GM12864 (cell line): ENCODE measurements around the gene RNF126.

Experiments
- DNase-seq: peaks from one replicate; pipeline ENCODE4 v3.0.0-alpha.2; 2011; ENCODE audit warnings: low read depth
- H3K4me3 ChIP-seq: 2 replicates; pipeline ENCODE4 v1.5.1; 2011; ENCODE audit warnings: mild to moderate bottlenecking, low read depth, low read length, control low read depth
- TF ChIP-seq, protein P1 (sequence below): IDR thresholded peaks from 2 replicates; pipeline ENCODE4 v1.5.1; 2011; ENCODE audit warnings: low read depth, mild to moderate bottlenecking, moderate library complexity, low read length, control low read depth, inconsistent platforms; ENCODE audit errors: missing control alignments

Gene RNF126

DNA sequence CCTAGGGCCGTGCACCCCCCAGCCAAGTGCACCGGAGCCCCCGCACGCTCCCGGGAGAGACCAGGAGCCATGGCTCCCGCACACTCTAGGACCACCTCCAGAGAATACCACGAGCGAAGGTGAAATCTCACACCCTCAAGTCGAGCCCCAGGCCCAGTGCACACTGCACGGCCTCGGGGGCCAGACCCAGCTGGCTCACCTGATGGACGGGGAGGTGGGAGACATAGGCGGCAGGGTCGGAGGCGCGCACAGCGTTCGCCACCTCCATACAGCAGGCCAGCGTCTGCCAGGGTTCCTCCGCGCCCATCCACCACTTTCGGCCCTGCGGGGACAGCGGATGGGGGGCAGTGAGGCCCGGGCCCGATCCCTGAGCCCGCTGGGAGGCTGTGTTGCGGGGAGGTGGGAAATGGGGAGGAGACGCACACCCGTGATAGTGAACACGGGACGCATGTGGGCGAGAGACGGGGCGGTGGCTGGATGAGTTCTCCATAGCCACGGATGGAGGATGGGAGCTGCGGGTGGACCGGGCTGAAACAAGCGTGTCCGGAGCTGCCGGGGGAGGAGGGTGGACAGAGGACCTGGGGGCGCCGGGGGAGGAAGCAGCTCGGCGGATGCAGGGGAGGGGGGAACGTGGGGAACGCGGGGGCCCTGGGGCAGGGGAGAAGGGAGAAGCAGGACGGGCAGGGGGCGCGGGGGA is 42.7 kb downstream of the RNF126 start:
- H3K4me3 ChIP-seq, result no peak overlapping the region
- no peak for DNase-seq
- TF ChIP-seq, protein P1, sequence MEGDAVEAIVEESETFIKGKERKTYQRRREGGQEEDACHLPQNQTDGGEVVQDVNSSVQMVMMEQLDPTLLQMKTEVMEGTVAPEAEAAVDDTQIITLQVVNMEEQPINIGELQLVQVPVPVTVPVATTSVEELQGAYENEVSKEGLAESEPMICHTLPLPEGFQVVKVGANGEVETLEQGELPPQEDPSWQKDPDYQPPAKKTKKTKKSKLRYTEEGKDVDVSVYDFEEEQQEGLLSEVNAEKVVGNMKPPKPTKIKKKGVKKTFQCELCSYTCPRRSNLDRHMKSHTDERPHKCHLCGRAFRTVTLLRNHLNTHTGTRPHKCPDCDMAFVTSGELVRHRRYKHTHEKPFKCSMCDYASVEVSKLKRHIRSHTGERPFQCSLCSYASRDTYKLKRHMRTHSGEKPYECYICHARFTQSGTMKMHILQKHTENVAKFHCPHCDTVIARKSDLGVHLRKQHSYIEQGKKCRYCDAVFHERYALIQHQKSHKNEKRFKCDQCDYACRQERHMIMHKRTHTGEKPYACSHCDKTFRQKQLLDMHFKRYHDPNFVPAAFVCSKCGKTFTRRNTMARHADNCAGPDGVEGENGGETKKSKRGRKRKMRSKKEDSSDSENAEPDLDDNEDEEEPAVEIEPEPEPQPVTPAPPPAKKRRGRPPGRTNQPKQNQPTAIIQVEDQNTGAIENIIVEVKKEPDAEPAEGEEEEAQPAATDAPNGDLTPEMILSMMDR, result no peak

DNA sequence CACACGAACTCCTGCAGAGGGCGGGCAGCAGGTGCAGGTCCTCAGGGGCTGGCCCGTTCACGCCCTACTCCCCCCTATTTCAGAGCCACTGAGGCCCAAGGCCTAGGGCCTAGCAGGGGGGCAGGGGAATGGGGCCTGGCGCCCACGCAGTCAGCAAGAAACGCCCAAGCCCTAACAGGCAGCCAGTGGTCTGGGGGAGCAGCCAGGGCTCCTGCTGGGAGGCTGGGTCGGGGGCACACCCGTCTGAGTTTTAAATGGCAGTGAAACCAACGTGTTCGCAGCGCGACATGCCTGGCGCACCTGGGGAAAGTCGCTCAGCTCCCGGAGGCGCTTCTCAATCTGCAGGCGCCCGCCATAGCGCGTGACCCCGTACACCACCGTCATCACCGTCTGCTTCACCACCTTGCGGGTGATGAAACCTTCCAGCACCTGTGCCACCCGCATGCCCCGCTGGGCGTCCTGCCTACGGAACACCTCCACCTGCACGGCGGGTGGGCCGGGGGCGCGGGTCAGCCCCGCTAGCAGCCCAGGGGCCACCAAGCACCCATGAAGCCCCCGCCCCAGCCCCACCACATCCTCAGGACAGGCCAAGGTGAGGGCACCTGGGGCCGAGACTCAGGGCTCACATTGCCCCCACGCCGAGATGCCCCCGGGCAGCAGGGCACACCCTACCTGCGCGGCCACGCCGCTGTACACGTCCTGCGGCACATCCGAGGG is 43.6 kb downstream of the RNF126 start:
- no peak for DNase-seq
- no peak overlapping the region for H3K4me3 ChIP-seq
- TF ChIP-seq, protein P1, result no peak

DNA sequence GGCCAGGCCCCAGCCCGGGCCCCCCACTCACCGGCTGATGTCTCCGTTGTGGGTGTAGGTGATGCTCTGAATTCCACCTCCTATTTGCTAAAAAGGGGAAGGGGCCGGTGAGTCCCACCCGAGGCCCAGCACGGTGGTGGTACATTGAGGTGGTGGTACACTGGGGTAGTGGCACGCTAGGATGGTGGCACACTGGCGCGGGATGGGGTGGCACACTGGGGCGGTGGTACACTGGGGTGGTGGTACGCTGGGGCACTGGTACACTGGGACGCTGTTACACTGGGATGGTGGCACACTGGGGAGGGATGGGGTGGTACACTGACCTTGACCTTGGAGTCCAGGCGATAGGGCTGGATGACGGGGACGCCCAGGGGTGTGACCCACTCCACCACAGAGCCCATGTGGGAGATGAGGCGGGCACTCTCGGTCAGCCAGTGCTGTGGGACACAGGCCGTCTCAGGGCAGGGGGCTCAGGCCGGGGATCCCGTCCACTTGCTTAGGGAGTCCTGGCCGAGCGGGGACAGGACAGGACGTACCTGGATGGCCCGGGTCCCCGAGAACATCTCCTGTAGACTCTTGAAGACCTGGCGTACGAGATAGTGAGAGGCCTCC is 44.2 kb downstream of the RNF126 start:
- TF ChIP-seq, protein P1, result no peak
- no peak overlapping the region for H3K4me3 ChIP-seq
- no peak for DNase-seq

DNA sequence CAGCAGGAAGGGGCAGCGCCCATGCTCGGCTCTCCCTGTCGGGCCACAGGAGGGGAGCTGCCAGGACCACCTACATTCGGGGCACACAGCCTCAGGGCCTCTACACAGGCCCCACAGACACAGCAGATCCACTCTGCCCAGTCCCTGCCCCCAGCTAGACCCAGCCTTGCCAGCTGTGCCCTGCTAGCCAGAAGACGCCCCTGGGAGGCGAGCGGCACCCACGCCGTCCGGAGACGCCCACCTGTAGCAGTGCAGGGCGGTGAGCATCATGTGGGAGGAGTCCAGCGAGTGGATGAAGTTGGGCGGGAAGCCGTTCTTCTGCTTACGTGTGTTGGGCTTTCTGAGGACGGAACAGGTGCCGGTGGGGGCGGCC is 44.8 kb downstream of the RNF126 start:
- TF ChIP-seq, protein P1, result no peak
- H3K4me3 ChIP-seq, result no peak overlapping the region
- DNase-seq, result no peak

DNA sequence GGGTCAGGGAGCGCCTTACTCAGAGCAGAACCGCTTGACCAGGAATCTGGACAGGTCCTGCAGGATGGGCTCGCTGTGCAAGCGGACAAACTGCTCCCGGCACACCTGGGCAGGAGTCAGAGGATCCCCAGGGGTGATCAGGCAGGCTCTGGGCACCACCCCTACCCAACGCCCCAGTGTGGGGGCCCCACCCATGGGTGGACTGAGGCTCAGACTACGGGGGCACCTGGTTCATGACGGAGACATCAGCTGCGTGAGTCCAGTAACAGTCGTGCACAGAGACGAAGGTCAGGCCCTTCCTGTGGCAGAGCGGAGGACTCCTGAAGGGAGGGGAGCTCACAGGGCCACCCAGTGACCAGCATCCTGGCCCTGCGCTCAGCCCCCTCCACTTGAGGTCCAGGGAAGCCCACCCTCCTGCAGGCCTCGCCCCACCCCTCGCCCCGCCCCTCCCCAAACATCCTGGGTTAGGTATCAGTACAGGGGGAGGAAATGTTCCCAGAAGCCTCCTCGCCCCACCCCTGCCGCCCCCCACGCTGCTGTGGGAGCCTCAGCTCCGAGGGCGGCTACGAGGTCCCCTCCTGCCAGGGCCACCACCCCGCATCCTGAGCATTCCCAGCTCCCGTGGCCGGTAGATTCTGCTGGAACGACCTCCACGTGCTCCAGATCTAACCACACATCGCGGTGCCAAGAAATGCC is 45.3 kb downstream of the RNF126 start:
- TF ChIP-seq, protein P1, result no peak
- no peak overlapping the region for H3K4me3 ChIP-seq
- no peak for DNase-seq

DNA sequence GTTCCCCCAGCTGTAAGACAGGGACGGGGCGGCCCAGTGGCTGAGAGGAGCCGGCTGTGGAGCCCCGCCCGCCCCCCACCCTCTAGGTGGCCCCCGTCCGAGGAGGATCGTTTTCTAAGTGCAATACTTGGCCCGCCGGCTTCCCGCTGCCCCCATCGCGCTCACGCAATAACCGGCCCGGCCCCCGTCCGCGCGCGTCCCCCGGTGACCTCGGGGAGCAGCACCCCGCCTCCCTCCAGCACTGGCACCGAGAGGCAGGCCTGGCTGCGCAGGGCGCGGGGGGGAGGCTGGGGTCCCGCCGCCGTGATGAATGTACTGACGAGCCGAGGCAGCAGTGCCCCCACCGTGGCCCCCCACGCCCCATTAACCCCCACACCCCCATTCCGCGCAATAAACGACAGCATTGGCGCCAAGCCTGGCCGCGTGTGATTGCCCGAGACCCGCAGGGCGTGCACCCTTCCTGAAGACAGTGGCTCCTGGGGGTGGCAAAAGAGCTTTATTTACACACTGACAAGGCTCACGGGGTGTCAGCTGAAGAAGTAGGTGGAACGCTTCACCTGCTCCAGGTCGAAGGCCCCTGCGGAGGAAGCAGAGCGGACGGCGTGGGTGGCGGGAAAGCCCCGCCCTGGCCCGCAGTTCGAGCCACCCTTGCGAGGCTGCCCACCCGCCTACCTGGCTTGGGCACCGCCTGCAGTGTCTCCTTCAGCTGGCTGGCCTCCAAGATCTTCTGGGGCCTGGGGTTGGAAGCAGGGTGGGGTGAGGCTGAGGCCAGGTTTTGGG is 46.1 kb downstream of the RNF126 start:
- no peak overlapping the region for H3K4me3 ChIP-seq
- TF ChIP-seq, protein P1, result no peak
- no peak for DNase-seq
